Stimulated activated CD8-positive, alpha-beta memory T cell treated with anti-CD3 and anti-CD28 coated beads, Interleukin-12 subunit alpha, Interleukin-12 subunit beta, amount 100 ng/mL, for 1 hour (primary cell): ENCODE data around the gene MTHFD1L.
"Not testable (repeated sequence)": the region's sequence is repeated elsewhere in the genome, so short reads cannot be mapped to it uniquely, and the experiment has no call there.

Source experiments
- DNase-seq: peaks from one replicate; pipeline ENCODE4 v3.0.0-alpha.2; 2020; ENCODE audit warnings: low read depth

MTHFD1L gene

GRCh38 chr6:151123641-151124040 is 258.1 kb downstream of the MTHFD1L start:
- not testable (repeated sequence) for DNase-seq

DNA sequence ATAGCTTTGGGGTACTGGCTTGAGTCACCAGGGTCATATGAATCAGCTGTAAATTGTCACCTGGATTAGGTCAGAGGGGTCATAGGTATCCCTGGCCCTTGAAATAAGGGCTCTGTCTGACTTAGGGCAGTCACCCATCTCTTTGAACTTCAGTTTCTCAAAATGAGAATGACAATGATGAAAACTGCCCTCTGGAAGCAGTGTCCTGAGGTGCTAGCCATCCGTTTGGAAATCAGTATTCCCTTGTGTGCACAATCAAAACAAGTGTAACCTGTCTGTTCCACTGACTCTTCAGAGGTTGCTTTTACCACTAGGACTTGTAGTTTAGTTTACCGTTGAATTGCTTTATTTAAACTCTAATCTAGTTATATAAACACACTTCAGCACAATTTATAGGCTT is 259.7 kb downstream of the MTHFD1L start:
- DNase-seq, result not testable (repeated sequence)

GRCh38 chr6:151125651-151126416 is 260.3 kb downstream of the MTHFD1L start:
- DNase-seq, result not testable (repeated sequence)

DNA sequence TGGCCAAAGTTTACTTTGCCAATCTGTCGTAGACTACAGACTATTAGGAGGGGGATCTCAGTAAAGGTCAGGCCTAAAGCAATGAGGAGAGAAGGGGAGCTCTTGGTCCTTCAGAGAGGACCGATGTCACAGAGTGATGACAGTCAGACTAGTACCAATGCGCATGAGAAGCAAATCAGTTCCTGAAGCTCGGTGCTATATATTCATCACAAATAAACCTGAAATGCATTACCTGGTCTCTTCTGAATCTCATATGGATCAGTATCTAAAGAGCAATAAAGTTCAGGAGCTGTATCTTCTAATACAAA is 260.9 kb downstream of the MTHFD1L start:
- DNase-seq, result not testable (repeated sequence)

DNA sequence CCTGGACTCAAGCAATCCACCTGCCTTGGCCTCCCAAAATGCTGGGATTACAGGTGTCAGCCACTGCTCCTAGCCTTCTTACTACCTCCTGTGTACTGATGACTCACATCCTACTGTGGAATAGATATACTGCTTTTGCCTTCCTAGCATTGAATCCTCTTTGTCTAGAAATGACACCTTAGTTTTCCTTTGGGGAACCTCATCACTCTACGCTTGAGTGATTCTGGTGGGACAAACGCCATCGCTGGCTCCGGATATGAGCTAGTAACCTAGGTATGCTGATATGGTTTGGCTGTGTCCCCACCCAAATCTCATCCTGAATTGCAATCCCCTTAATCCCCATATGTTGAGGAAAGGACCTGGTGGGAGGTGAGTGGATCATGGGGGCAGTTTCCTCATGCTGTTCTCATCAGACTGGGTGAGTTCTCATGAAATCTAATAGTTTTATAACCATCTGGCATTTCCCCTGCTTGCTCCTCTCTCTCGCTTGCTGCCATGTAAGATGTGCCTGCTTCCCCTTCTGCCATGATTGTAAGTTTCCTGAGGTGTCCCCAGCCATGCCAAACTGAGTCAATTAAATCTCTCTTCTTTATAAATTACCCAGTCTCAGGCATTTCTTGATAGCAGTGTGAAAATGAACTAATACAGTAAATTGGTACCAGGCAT is 261.8 kb downstream of the MTHFD1L start:
- not testable (repeated sequence) for DNase-seq

DNA sequence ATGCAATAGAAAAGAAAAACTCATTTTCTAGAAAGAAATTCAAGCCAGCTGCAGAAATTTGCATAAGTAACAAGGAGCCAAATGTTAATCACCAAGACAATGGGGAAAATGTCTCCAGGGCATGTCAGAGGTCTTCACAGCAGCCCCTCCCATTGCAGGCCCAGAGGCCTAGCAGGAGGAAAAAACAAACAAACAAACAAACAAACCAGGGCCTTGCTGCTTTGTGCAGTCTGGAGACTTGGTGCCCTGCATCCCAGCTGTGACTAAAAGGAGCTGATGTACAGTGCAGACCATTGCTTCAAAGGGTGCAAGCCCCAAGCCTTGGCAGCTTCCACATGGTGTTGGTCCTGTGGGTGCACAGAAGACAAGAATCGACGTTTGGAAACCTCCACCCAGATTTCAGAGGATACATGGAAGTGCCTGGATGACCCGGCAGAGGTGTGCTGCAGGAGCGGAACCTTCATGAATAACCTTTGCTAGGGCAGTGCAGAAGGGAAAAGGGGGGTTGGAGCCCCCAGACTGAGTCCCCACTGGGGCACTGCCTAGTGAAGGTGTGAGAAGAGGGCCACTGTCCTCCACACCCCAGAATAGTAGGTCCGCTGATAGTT is 263.4 kb downstream of the MTHFD1L start:
- DNase-seq, result no peak

GRCh38 chr6:151130329-151130728 is 264.8 kb downstream of the MTHFD1L start:
- no peak for DNase-seq

DNA sequence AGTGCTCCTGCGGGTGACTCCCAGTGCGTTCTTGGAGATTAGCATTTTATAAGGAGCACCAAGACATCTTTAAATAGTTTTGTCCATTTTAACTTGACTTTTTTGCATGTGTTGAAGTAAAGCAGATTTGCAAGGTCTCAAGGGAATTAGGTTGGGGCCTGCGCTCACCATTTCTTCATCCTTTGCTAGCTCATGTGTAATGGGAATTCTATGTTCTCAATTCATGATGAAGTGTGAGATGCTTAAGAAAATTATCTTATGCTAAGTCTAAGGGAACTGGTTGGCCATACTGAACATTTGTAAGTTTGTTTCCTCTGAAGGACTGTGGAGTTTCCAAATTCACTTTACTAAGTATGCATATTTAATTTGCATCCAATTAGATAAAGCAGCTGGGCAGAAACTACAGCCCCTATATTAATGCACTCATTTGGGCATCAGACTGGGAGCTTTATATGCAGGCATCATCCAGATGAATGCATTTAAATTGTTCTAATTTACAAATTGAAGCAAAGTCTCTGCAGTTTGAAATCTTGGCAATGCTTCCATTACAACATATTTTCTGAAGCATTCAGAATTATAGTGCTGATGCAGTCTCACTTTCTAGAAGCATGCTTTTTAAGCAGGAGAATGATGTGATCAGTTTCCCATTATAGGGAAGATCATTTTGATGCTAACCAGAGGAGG is 266.0 kb downstream of the MTHFD1L start:
- DNase-seq, result no peak

- no peak for DNase-seq
Observed at GRCh38 chr6:151136141-151136755, 270.7 kb downstream of the MTHFD1L start.

- DNase-seq, result no peak
Observed at GRCh38 chr6:151137542-151137941, 272.0 kb downstream of the MTHFD1L start.

- no peak for DNase-seq
Observed at GRCh38 chr6:151139524-151139923, 274.0 kb downstream of the MTHFD1L start.

DNA sequence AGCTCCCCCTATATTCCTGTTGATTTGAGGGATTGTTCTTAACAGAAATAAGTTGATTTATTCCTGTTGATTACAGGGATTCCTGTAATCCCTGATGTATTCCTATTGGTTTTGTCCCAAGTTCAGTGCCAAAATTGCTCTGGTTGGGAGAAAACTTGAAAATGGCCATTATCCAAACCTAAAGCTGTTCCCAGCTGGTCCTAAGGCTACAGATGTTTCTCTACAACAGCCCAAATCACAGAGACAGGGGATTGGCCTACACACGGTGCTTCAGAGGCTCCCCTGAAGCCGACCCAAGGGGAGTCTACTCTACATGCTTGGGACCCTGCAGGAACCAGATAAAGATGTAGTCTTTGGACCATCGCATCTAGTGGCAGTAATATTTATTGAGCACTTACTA is 275.3 kb downstream of the MTHFD1L start:
- no peak for DNase-seq

- DNase-seq, result no peak
Observed at GRCh38 chr6:151141685-151142084, 276.2 kb downstream of the MTHFD1L start.

- DNase-seq, result no peak
Observed at GRCh38 chr6:151142676-151143075, 277.2 kb downstream of the MTHFD1L start.

DNA sequence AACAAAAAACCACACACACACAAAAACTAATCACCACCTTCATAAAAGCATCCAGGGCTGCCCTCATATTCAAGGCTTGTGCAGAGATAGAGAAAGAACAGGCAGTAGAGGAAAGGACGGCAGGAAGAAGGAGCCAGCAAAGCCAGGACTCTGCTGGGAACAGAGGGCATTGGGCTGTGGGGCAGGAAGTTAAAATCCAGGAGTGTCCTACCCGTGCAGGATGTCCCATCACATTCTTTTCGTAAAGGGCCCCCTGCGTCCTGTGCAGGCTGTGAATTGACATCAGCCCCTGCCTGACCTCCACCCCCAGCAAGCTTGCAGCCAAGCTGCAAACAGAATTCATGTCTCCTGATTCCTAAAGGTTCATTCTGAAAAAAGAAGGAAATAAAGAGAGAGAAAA is 277.8 kb downstream of the MTHFD1L start:
- DNase-seq, result no peak

GRCh38 chr6:151143806-151144205 is 278.3 kb downstream of the MTHFD1L start:
- DNase-seq, result no peak

DNA sequence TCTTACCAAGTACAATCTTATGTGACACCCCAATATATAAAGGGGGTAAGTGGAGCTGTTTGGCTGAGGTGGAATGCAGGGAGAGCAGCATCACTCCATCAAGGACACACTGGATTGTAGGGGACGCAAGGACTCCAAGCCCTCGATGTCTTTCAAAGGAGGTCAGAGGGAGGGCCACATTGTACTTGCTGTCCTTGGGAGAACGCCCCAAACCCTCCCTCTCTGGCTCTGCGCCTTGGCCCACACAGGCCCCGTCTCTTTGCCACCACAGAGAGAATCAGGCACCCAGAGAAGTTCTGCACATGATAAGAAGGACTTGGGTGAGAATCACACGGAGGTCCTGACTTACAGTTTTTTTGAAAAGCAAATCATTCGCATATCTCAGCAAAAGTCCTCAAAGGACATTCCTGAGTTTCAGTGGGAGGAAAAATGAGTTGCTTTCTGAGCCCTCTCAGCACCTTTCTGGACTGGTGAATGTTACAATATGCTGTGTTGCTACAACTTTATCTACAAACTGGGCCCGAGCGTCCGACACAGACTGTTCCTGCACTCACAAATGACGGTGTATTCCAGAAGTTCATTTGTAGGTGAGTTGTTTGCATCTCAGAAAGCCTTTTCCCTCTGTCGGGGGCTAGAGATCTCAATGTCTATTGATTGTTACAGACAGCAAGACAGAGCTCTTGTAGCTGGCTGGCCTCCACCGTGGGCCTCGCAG is 281.8 kb downstream of the MTHFD1L start:
- DNase-seq, result no peak

DNA sequence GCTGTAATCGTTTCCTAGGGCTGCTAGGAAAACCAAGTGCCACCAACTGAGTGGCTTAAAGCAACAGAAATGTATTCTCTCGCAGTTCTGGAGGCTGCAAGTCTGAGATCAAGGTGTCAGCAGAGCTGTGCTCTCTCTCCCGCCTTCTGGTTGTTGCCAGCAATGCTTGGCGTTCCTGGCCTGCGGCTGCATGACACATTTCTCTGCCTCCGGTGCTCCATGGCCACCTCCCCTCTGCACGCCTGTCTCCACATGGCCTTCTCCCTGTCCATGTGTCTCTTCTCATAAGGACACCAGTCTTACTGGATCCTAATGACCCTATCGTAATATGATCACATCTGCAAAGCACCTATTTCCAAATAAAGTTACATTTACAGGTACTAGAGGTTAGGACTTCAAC is 282.6 kb downstream of the MTHFD1L start:
- no peak for DNase-seq

DNA sequence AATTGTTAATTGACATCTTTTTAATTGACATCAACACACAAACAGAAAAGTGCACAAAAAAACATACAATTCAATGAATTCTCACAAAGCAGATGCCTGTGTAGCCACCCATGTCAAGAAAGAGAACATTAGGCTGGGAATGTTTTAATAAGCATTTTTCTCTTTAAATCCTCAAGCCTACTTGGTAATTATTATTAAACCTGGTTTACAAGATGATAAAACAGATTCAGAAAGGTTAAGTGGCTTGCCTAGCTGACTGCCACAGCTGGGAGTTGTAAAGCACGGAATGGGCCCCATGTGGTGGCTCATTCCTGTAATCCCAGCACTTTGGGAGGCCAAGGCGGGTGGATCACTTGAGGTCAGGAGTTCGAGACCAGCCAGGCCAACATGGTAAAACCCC is 284.3 kb downstream of the MTHFD1L start:
- no peak for DNase-seq
